H1 (cell line): ENCODE data around the gene MAD2L2. TPM values are rescaled to one million over a fixed set of nuclear protein-coding genes. Genes with fewer than 3 reads are reported as not detected.
A peak's percentile ranks its signal among the peaks of the same experiment; 100 is the strongest.

ENCODE experiments used
- CHD7 ChIP-seq: fragments of 300-600 bp; sonication (generic); IDR thresholded peaks from 2 replicates; pipeline ENCODE4 v1.7.1; 2012; ENCODE audit warnings: low read length, moderate library complexity, mild to moderate bottlenecking, inconsistent platforms; ENCODE audit not compliant: insufficient replicate concordance
- CTBP2 ChIP-seq: IDR thresholded peaks from 2 replicates; pipeline ENCODE4 v1.7.0; 2011; ENCODE audit warnings: borderline replicate concordance, mild to moderate bottlenecking, moderate library complexity, mixed read lengths, low read length; ENCODE audit not compliant: insufficient read depth, insufficient read length
- EGR1 ChIP-seq: IDR thresholded peaks from 2 replicates; pipeline ENCODE4 v1.6.1; 2011; ENCODE audit warnings: low read depth, low read length, borderline replicate concordance
- EP300 ChIP-seq, 2 experiments: IDR thresholded peaks; 1 replicate in 1 of 2; 2 replicates in 1 of 2; pipeline ENCODE4 v1.6.1; 2011 to 2012; ENCODE audit warnings: low read depth in 2 of 2, low read length in 2 of 2, mild to moderate bottlenecking in 2 of 2, borderline replicate concordance in 1 of 2, inconsistent platforms in 1 of 2, moderate library complexity in 1 of 2
- NANOG ChIP-seq: IDR thresholded peaks from 2 replicates; pipeline ENCODE4 v1.6.1; 2011; ENCODE audit warnings: low read length, low read depth, mild to moderate bottlenecking, inconsistent platforms; ENCODE audit not compliant: insufficient read depth, poor library complexity, severe bottlenecking
- NRF1 ChIP-seq: IDR thresholded peaks from 2 replicates; pipeline ENCODE4 v1.6.1; 2011; ENCODE audit warnings: mild to moderate bottlenecking, low read depth, low read length, improper control_type of control experiment
- POU5F1 ChIP-seq: IDR thresholded peaks from 2 replicates; pipeline ENCODE4 v1.6.1; 2011; ENCODE audit warnings: low read depth, mild to moderate bottlenecking, low read length, moderate library complexity
- RXRA ChIP-seq: IDR thresholded peaks from 2 replicates; pipeline ENCODE4 v1.6.1; 2011; ENCODE audit warnings: low read depth, mild to moderate bottlenecking, low read length, moderate library complexity; ENCODE audit not compliant: insufficient read depth
- TAF1 ChIP-seq: IDR thresholded peaks from 2 replicates; pipeline ENCODE4 v1.6.1; 2011; ENCODE audit warnings: mild to moderate bottlenecking, low read depth, low read length
- TCF12 ChIP-seq: IDR thresholded peaks from 2 replicates; pipeline ENCODE4 v1.6.1; 2011; ENCODE audit warnings: low read depth, mild to moderate bottlenecking, low read length
- YY1 ChIP-seq: IDR thresholded peaks from 2 replicates; pipeline ENCODE4 v1.6.1; 2011; ENCODE audit warnings: low read depth, mild to moderate bottlenecking, low read length
- polyA plus RNA-seq, 7 experiments: library from polyadenylated mRNA; depleted of rRNA in 3 of 7; stranded (reverse) in 5 of 7; unstranded in 2 of 7; fragments of >200 nt in 5 of 7; fragments of 200-250 nt in 2 of 7; gene quantifications; 1 replicate in 5 of 7; 2 replicates in 1 of 7; 4 replicates in 1 of 7; pipeline versions ENCODE4 v1.2.1 to v1.2.3, GENCODE V29; 2011 to 2013; ENCODE audit warnings: missing spikeins in 2 of 7, mixed read lengths in 2 of 7
- total RNA-seq: library from RNA; stranded (reverse); fragmentation: NEBNext Ultra II Directional; extraction: Animal tissue kit (Norgen Biotek cat#: 25700); gene quantifications from 2 replicates; pipeline ENCODE4 v1.2.1, GENCODE V29; 2021

The MAD2L2 gene
- total and polyA plus RNA-seq, 2 of the 8 experiments (the other 6 are each of a cell fraction or from before 2014, with no cell fraction given) = 310 to 469 TPM

DNA sequence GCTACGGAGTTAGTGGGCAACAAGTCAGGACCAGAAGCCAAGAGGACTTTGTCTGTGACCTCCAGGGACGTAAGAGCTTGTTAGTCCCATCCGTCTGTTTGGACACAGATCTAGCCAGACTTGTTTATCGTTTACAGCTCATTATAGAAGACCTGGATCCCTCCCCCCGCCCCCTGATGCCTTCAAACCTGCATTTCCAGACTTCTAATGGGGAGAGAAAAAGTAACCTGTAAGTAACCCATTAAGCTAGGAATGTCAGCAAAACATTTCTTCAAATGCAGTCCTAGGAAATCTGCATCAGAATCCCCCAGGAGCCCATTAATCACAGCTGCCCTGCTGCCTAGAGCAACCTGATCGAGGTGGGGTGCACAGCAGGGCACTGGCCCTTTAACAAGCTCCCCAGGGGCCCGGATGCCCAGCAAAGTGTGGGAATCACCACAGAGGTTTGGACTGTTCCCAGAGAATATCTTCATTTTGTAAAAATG lies 1.4 kb upstream of the MAD2L2 start (continued):
- peak; percentile 90 for TF ChIP-seq CHD7
- TF ChIP-seq RXRA = peak; percentile 63; the same call in 1 of the 2 replicates
- peak; percentile 11; the same call in 1 of the 2 replicates for TF ChIP-seq YY1
- no peak for TF ChIP-seq POU5F1
- TF ChIP-seq CTBP2 = no peak
- no peak for TF ChIP-seq NRF1
- TF ChIP-seq NANOG = peak; percentile 95
- TF ChIP-seq TCF12 = peak; percentile 92
- TF ChIP-seq EP300 (IDR thresholded peaks at IDR 0.05; ENCODE audit: borderline replicate concordance in 1 of 2, low read depth in 2 of 2, low read length in 2 of 2) = peak in 1 of 2 experiments; percentile 73; a peak in 1 of 3 replicates
- peak; percentile 35; the same call in 1 of the 2 replicates for TF ChIP-seq EGR1
- peak; percentile 60 for TF ChIP-seq TAF1
